ENCODE results near the gene FARSA.
"Not testable (repeated sequence)": the region's sequence is repeated elsewhere in the genome, so short reads cannot be mapped to it uniquely, and the experiment has no call there.

Gene FARSA

DNA sequence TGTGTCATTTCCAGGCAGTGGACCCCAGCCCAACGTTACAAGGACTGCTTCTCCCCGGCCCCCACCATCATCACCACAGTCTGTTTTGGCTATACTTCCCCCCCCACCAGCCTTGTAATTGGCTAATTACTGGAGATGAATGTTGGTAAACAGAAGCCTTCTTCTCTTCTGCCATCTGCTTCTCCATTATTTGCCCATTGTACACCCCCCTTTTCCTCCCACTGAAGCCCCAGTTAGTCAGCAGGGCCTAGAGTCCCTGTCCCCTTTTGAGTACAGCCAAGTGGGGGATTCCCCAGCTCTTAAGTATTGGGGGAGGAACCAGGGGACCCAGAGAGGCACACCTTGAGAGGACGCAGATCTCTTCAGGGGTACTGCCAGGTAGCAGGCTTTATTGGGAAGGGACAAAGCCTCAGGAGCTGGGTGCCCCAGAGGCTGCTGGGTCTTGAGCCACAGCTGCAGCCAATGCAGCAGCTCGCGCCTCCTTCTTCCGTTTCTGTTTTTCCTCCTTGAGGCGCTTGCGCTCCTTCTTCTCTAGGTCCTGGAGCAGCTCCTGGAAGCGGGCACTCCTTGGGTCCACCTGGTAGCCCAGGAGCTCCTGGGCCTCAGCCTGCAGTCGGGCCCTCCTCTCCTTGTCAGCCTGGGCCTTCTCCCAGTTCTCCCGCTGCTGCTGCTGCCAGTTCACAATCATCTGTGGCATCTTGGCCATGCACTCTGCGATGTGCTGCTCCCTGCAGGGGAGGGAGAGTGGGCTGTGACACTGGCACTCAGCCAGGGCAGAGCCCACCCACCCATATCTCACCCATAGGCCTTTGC, 20.5 kb upstream of the FARSA start:
- FAIRE-seq, result no peak

DNA sequence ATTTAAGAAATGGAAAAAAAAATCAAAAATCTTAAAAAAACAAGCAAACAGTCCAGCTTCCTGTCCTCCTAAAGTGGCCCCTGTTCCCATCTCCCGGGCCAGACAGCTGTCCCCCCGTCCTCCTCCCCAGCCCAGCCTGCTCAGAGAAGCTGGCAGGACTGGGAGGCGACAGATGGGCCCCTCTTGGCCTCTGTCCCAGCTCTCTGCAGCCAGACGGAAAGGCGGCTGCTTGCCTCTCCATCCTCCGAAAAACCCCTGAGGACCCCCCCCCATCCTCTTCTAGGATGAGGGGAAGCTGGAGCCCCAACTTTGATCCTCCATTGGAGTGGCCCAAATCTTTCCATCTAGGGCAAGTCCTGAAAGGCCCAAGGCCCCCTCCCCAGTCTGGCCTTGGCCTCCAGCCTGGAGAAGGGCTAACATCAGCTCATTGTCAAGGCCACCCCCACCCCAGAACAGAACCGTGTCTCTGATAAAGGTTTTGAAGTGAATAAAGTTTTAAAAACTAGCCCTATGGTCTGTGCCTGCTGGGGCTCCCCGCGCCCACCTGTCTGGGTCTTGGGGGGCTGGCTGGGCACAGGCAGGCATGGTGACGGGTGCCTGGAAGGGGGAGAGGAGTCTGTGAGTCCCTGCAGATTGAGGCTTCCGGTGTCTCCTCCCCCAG, 19.8 kb upstream of the FARSA start:
- no peak for FAIRE-seq

DNA sequence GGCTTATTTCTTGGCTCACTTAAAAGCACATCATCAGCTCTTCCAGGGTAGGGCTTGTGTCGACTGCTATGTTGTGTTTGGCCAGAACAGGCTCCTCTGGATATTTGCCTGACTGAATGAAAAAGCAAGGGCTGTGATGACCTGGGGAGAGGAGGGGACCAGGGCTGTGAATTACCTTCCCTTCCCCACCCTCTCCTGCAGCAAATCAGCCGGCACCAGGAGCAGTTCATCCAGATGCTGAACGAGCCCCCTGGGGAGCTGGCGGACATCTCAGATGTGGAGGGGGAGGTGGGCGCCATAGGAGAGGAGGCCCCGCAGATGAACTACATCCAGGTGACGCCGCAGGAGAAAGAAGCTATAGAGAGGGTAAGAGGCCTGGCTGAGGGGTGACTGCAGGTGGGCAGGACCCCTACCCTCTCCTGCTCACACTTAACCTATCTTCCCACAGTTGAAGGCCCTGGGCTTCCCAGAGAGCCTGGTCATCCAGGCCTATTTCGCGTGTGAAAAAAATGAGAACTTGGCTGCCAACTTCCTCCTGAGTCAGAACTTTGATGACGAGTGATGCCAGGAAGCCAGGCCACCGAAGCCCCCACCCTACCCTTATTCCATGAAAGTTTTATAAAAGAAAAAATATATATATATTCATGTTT, 19.1 kb upstream of the FARSA start:
- no peak for FAIRE-seq

DNA sequence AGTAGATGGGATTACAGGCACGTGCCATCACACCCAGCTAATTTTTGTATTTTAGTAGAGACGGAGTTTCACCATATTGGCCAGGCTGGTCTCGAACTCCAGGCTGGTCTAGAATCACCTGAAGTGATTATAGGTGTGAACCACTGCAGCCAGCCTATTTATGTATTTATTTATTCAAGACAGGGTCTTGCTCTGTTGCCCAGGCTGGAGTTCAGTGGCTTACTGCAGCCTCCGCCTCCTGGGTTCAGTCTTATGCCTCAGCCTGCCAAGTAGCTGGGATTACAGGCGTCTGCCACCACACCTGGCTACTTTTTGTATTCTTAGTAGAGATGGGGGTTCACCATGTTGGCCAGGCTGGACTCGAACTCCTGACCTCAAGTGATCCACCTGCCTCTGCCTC, 18.5 kb upstream of the FARSA start:
- not testable (repeated sequence) for FAIRE-seq

DNA sequence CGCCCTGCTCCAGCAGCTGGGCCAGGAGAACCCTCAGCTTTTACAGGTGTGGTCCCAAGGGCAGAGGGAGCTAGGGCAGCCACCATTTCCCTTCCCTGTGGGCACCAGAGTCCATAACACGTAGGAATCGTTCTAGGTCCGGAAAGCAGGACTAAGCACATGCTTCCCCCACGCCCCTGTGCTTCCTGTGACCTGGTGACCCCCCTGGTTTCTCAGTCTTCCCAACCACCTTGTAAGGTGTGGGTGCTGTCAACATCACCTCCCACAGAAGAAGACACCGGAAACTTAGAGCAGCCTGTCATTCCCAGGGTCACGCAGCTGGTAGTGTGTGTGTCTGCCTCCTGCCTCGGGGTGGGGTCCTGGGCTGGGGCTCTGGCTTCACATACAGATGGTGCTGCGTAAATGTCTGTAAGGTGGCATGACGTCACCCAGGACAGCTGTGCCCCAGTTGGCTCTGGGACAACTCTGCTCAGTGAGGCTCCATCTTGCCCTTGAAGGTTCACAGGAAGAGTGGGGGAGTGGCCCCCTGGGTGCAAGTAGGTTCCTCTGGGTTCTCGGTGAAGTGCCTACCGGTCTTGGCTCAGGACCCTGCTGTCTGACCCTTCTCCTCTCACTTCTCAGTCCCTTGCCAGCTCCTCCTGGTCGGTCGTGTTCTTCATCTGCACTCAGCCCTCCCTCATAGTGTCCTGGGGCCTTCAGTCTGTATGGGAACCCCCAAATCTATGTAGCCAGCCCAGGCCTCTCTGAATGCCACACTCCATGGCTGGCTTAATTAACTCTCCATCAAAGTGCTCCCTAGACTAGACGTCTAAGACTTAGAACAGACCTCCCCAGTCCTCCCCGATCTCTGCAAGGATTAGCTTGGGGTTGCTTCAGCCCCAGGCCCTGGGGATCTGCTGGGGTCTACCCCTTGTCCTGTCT, 16.1 kb upstream of the FARSA start:
- FAIRE-seq, result no peak

DNA sequence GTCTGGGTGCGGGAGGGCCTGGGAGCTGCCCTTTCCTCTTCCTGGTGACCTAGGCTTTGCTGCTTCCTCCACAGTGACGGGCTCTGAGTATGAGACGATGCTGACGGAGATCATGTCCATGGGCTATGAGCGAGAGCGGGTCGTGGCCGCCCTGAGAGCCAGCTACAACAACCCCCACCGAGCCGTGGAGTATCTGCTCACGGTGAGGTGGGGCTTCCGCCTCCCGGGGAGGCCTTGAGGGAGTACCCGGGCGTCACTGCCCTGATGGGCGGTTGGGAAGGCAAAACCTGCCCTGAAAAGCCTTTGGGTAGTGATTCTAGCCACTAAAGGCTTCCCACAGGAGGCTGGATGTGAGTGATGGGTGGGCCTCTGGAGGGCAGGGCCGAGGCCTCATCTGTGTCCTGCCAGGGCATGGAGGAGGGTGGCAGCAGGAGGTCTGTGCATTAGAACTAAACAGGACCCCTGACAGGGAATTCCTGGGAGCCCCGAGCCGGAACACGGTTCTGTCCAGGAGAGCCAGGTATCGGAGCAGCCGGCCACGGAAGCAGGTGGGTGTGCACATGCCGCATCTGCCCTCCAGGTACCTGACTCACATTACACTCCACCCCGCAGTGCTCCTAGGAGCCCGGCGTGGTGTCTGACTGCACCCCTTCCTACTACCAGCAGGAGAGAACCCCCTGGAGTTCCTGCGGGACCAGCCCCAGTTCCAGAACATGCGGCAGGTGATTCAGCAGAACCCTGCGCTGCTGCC, 15.3 kb upstream of the FARSA start:
- FAIRE-seq, result no peak

DNA sequence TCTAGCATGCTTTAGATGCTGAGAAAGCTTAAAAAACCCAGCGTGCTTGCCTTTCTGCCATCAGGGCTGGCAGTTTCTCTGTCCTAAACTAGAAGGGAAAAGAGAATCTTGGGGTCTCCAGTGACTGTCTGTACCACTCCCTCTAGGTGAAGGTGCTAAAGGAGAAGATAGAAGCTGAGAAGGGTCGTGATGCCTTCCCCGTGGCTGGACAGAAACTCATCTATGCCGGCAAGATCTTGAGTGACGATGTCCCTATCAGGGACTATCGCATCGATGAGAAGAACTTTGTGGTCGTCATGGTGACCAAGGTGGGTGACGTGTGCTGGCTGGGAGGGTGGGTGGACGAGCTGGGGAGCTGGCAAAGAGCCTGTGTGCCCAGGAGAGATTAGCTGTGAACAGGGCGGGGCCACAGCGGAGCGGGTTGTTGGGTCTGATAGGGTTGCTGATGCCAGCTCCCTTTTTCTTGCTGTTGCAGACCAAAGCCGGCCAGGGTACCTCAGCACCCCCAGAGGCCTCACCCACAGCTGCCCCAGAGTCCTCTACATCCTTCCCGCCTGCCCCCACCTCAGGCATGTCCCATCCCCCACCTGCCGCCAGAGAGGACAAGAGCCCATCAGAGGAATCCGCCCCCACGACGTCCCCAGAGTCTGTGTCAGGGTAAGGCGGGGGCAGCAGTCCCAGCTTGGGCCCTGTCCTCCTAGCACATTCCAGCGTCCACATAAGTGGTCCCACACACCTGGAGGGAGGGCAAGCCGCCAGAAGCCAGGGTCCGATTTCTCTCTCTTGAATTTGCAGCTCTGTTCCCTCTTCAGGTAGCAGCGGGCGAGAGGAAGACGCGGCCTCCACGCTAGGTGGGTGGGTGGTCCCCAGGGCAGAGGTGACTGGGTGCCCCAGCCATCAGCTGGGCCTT, 14.4 kb upstream of the FARSA start:
- no peak for FAIRE-seq

DNA sequence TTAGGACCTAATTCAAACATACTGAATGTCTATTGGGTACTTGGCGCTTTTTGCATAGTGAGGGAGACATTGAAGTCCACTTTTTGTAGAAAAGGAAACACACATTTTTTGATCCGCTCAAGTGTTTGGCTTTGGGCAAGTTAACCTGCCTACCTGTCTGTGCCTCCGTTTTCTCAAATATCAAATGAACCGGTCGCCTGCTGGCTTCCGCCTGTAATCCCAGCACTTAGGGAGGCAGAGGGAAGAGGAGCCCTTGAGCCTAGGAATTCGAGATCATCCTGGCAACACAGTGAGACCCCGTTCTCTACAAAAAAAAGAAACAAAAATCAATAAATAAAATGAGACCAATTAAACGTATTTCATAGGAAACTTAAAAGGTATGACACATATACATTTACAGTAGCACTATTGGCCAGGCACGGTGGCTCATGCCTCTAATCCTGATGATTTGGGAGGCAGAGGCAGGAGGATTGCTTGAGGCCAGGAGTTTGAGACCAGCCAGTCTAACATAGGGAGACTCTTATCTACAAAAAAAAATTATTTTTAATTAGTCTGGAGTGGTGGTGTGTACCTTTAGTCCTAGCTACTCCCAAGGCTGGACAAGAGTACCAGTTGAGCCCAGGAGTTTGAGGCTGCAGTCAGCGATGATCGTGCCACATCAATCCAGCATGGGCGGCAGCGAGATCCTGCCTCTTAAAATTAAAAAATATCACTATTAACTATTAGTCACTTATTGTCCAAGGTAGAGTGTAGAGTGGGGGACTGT, 13.4 kb upstream of the FARSA start:
- no peak for FAIRE-seq

DNA sequence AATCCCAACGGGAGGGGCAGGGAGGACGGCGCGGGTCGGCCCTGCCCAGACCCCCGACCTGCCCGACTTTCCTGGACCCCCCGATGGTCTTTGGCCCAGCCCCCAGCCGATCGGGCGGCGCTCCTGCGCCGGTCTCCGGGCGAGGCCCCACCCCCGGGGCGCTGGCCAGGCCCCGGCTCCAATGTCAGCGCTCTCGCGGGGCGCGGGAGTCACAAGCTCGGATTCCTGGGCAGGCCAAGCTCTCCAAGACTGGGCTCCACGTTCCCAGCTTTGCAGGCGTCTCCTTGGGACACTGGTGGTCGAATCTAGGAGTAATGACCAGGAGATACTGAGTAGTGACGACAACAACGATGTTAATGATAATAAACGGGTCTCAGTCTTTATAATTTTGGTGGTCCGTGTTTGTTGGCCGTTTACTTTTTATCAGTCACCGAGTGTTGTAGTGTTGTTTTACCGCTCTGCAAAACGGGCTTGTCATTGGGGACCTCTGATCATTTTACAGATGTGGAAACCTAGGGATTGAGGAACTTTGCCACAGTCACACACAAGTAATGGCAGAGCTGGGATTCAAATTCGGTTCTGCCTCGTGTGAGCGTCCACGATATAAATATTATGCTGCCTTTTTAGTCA, 12.7 kb upstream of the FARSA start:
- no peak for FAIRE-seq

DNA sequence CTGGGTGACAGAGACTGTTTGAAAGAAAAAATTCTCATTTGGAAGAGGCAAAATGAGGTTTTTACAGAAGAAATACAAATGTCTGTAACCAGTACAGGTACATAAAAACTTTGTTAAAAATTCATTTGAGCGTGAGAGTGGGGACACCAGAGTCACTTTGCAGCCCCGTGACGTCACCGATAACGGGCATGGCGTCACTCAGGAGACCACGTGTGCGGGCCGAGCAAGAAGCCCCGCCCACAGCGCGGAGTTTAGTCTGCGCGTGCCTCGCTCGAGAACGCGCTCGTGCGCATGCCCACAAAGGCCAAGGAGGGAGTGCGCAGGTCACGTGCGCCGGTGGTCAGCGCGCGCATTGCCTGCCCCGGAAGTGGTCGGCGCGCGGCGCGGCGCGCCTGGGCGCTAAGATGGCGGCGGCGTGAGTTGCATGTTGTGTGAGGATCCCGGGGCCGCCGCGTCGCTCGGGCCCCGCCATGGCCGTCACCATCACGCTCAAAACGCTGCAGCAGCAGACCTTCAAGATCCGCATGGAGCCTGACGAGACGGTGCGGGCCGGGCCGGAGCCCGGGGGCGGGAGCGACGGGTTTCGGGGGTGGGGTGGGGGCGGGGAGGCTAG, 12.1 kb upstream of the FARSA start, which contains the start of gene RAD23A:
TSS of gene RAD23A (plus strand) at position 384 of the 613 bp plus-strand sequence. CDS start at position 471, 87 bp downstream.
- FAIRE-seq, result peak; percentile 80

DNA sequence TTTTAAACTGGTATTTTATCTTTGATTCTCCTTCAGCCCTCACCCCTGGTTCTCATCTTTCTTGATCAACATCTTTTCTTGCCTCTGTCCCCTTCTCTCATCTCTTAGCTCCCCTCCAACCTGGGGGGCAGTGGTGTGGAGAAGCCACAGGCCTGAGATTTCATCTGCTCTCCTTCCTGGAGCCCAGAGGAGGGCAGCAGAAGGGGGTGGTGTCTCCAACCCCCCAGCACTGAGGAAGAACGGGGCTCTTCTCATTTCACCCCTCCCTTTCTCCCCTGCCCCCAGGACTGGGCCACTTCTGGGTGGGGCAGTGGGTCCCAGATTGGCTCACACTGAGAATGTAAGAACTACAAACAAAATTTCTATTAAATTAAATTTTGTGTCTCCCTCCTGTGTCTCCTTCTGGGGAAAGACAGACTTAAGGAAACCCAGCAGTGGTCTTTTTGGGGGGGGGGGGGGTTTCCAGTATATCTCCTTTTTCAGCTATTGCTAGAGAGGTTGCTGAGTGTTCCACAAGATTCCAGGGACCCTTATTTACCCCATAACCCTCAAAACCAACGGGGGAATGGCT, 10.7 kb upstream of the FARSA start:
- no peak for FAIRE-seq

DNA sequence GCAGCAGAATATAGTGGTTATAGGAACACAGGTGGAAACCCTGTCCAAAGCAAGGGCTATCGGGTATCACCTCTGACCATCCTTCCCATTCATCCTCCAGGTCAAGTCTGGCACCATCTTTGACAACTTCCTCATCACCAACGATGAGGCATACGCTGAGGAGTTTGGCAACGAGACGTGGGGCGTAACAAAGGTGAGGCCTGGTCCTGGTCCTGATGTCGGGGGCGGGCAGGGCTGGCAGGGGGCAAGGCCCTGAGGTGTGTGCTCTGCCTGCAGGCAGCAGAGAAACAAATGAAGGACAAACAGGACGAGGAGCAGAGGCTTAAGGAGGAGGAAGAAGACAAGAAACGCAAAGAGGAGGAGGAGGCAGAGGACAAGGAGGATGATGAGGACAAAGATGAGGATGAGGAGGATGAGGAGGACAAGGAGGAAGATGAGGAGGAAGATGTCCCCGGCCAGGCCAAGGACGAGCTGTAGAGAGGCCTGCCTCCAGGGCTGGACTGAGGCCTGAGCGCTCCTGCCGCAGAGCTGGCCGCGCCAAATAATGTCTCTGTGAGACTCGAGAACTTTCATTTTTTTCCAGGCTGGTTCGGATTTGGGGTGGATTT, 10.0 kb upstream of the FARSA start:
- FAIRE-seq, result no peak

DNA sequence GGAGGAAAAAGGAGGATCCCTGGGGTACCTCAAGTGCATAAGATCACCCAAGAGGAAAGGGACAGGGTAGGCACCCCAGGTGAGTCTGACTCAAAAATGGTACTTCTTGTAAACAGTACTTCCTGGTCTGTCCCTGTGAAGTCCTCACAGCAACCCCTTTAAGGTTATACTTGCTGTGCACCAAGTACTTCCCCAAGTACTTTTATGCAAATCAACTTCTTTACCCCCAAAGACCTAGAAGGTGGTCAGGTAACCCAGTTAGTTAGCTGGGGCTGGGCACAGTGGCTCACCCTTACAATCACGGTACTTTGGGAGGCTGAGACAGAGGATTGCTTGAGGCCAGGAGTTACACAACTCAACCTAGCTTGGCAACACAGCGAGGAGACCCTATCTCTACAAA, 7.4 kb upstream of the FARSA start:
- no peak for FAIRE-seq

DNA sequence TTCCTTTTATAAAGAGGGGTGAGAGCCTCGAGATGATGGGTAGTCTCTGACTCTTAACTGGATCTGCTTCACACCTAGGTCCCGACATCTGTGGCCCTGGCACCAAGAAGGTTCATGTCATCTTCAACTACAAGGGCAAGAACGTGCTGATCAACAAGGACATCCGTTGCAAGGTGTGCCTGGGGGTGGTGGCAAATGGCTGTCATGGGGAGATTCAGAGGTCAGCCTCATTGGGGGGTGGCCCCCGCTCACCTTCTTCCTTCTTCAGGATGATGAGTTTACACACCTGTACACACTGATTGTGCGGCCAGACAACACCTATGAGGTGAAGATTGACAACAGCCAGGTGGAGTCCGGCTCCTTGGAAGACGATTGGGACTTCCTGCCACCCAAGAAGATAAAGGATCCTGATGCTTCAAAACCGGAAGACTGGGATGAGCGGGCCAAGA, 6.5 kb upstream of the FARSA start:
- no peak for FAIRE-seq

DNA sequence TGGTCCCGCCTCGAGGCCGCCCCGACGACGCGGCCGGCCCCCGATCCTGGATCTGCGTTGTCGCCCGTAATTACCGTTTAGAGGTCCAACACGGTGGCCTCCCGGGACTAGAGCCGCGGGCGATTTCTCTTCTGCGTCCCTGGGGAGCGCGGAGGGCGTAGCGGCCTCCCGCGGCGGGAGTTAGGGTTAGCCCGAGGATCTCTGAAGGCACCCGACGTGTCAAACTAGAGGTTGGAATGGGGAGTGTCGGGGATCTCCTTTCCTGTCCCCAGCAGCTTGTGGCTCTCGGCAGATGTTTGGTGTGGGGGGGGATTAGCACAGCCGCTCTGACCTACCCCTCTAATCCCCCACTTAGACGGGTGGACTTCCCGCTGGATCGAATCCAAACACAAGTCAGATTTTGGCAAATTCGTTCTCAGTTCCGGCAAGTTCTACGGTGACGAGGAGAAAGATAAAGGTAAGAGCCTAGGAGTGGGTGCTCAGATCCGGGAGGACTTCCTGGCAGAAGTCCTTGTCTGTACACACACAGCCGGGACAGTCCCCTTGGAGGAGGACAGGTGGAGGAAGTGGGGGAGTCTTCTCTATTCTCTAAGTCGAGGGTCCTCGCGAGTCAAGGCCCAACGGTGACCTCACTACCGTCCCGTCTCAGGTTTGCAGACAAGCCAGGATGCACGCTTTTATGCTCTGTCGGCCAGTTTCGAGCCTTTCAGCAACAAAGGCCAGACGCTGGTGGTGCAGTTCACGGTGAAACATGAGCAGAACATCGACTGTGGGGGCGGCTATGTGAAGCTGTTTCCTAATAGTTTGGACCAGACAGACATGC, 5.5 kb upstream of the FARSA start:
- no peak for FAIRE-seq

DNA sequence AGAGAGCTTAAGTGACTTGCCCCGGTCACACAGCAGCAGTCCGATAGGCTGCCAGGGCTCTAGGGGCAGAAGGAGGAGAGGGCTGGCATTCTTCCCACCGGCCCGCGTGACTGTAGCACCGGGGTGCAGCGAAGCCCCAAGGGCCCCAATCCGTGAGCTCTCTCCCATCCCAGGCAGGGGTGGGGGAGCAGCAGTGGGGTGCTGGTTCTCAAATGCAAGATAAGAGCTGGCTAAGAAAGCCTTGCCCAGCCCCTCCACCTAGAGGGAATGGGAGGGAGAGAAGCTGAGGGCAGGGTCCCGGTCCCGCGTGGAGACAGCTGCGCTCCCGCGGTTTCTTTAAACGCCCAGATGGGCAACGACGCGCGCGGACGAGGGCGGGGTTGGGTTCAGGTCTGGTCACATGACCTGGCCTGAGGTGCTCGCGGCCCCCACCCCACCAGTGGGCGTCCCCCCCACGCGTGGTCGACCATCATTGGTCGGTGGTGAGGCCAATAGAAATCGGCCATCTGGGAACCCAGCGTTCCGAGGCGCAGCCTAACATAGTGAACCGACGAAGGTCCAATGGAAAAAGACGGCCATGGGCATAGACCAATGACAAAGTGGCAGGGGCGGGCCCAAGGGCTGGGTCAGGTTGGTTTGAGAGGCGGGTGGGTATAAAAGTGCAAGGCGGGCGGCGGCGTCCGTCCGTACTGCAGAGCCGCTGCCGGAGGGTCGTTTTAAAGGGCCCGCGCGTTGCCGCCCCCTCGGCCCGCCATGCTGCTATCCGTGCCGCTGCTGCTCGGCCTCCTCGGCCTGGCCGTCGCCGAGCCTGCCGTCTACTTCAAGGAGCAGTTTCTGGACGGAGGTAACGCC, 4.6 kb upstream of the FARSA start, which contains the start of gene CALR:
TSS of gene CALR (plus strand) at position 683 of the 852 bp plus-strand sequence. CDS start at position 754, 71 bp downstream.
- FAIRE-seq, result peak; percentile 51
